MM.1S (cell line): Measurements from ENCODE around the gene FAT2.

Source experiments
- DNase-seq: peaks from one replicate; pipeline ENCODE4 v3.0.0-alpha.2; 2015
- H2AFZ ChIP-seq: fragments of 300-600 bp; sonication (generic); 2 replicates; pipeline ENCODE4 v1.6.0; 2016; ENCODE audit warnings: antibody characterized with exemption, low read length
- H3F3A ChIP-seq: fragments of 300-600 bp; sonication (generic); 2 replicates; pipeline ENCODE4 v1.6.1; 2016; ENCODE audit warnings: mild to moderate bottlenecking, antibody characterized with exemption, low read length, moderate library complexity, mixed read lengths; ENCODE audit not compliant: insufficient read depth
- H3K27ac ChIP-seq: fragments of 300-600 bp; sonication (generic); 2 replicates; pipeline ENCODE4 v1.5.1; 2016; ENCODE audit warnings: mild to moderate bottlenecking, low read length
- H3K27me3 ChIP-seq: fragments of 300-600 bp; sonication (generic); replicated peaks from 2 replicates; pipeline ENCODE4 v1.6.0; 2016; ENCODE audit warnings: low read length; ENCODE audit not compliant: insufficient read depth
- H3K36me3 ChIP-seq: fragments of 300-600 bp; sonication (generic); replicated peaks from 2 replicates; pipeline ENCODE4 v1.6.1; 2016; ENCODE audit warnings: mild to moderate bottlenecking, low read length, mixed read lengths; ENCODE audit not compliant: insufficient read depth
- H3K4me1 ChIP-seq: fragments of 300-600 bp; sonication (generic); 2 replicates; pipeline ENCODE4 v1.6.1; 2016; ENCODE audit warnings: low read length, mixed read lengths
- H3K4me2 ChIP-seq: fragments of 300-600 bp; sonication (generic); 2 replicates; pipeline ENCODE4 v1.6.0; 2016; ENCODE audit warnings: low read depth, low read length
- H3K4me3 ChIP-seq: fragments of 300-600 bp; sonication (generic); 2 replicates; pipeline ENCODE4 v1.5.1; 2016; ENCODE audit warnings: low read length, mixed read lengths
- H3K79me2 ChIP-seq: fragments of 300-600 bp; sonication (generic); 2 replicates; pipeline ENCODE4 v1.6.1; 2016; ENCODE audit warnings: mixed run types, low read length, mixed read lengths
- H3K9ac ChIP-seq: fragments of 300-600 bp; sonication (generic); 2 replicates; pipeline ENCODE4 v1.6.1; 2016; ENCODE audit warnings: low read length, mixed read lengths
- H3K9me2 ChIP-seq: fragments of 300-600 bp; sonication (generic); replicated peaks from 2 replicates; pipeline ENCODE4 v1.6.1; 2016; ENCODE audit warnings: mild to moderate bottlenecking, low read length, mixed read lengths; ENCODE audit not compliant: insufficient read depth
- H3K9me3 ChIP-seq: fragments of 300-600 bp; sonication (generic); replicated peaks from 2 replicates; pipeline ENCODE4 v1.6.1; 2016; ENCODE audit warnings: mild to moderate bottlenecking, low read length, mixed read lengths; ENCODE audit not compliant: insufficient read depth
- H4K20me1 ChIP-seq: fragments of 300-600 bp; sonication (generic); 2 replicates; pipeline ENCODE4 v1.6.1; 2016; ENCODE audit warnings: mild to moderate bottlenecking, low read length, moderate library complexity, mixed read lengths; ENCODE audit not compliant: insufficient read depth
- CTCF ChIP-seq: fragments of 300-600 bp; sonication (generic); IDR thresholded peaks from 2 replicates; pipeline ENCODE4 v1.5.1; 2016; ENCODE audit warnings: antibody characterized with exemption, low read length, mixed read lengths
- EZH2 ChIP-seq: fragments of 300-600 bp; sonication (generic); optimal IDR thresholded peaks from 2 replicates; pipeline ENCODE3; 2017; ENCODE audit warnings: low read depth, mild to moderate bottlenecking, antibody characterized with exemption, low read length, mixed read lengths
- EZH2phosphoT487 ChIP-seq: fragments of 300-600 bp; sonication (generic); IDR thresholded peaks from 2 replicates; pipeline ENCODE4 v1.6.1; 2018; ENCODE audit warnings: antibody characterized with exemption, low read length

Gene FAT2

GRCh38 chr5:151547364-151547763, 43.8 kb downstream of the FAT2 start:
- DNase-seq: no peak
- Histone ChIP-seq H3K9ac (no peak overlapping the region), H3K4me1 (no peaks in the 10 kb centered on the region), H3K79me2 (no peaks in the 10 kb centered on the region), H2AFZ (no peak overlapping the region), H3K36me3 (no peaks in the 10 kb centered on the region), H3K27ac (no peak overlapping the region), H3K9me3 (no peaks in the 10 kb centered on the region), H3K4me3 (no peak overlapping the region), H3K27me3 (no peaks in the 10 kb centered on the region), H4K20me1 (no peaks in the 10 kb centered on the region), H3K4me2 (no peak overlapping the region), H3F3A (no peaks in the 10 kb centered on the region), H3K9me2 (no peaks in the 10 kb centered on the region)
- TF ChIP-seq CTCF: no peak
- TF ChIP-seq EZH2phosphoT487: no peak
- no peak for TF ChIP-seq EZH2

- Histone ChIP-seq H3K9ac (no peak overlapping the region), H3K79me2 (no peaks in the 10 kb centered on the region), H3F3A (no peaks in the 10 kb centered on the region), H3K4me3 (no peak overlapping the region), H3K4me2 (no peak overlapping the region), H2AFZ (no peak overlapping the region), H3K9me2 (no peaks in the 10 kb centered on the region), H3K36me3 (no peaks in the 10 kb centered on the region), H3K9me3 (no peaks in the 10 kb centered on the region), H3K4me1 (no peaks in the 10 kb centered on the region), H4K20me1 (no peaks in the 10 kb centered on the region), H3K27ac (no peak overlapping the region), H3K27me3 (no peaks in the 10 kb centered on the region)
- no peak for TF ChIP-seq EZH2
- DNase-seq: no peak
These were observed 49.6 kb downstream of the FAT2 start for GRCh38 chr5:151541571-151541970.
